ENCODE data around the gene INS.
"Not testable (repeated sequence)": the region's sequence is repeated elsewhere in the genome, so short reads cannot be mapped to it uniquely, and the experiment has no call there.

The INS gene

DNA sequence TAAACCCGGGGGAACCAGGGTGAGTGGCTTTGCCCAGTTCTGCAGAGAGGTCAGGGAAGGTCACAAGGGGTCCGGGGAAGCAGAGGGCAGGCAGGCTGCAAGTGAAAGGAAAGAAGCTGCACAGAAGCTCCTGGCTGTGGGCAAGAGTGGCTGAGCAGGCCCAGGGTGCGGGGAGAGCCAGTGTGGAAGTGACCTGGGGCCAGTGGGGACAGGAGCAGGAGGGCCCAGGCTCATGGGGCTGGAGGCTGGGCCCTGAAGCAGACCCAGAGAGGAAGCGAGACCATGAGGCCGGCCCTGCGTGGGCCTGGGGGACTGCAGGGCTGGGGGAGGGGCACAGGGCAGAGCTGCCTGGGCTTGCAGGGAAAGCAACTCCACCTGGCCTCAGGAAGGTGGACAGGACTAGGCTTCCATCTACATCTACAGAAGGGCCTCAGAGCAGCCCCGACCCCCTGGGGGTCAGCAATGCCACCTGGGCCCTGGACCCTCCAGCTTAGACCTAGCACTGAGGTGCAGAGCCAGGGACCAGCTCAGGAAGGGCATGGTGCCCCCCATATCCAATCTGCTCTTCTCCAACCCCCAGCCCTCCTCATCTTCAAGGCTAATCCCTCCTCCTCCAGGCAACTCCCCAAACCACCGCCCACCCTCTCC is 33.4 kb downstream of the INS start:
- Histone ChIP-seq H3K27me3 (ENCODE audit: control insufficient read depth in 5 of 5, insufficient read depth in 4 of 5, low read length in 5 of 5) (peaks cover 4 to 12% (median 10%) of the 10 kb centered on the region in 5 donors), H3K36me3 (ENCODE audit: control insufficient read depth in 5 of 5, insufficient read depth in 5 of 5, low read length in 5 of 5) (peaks cover 0 to 12% (median 5%) of the 10 kb centered on the region in 5 donors), H3K9ac (ENCODE audit: low read length in 5 of 5) (no peak overlapping the region), H3K9me3 (ENCODE audit: control insufficient read depth in 5 of 5, low read length in 5 of 5) (no peaks in the 10 kb centered on the region), H3K4me1 (ENCODE audit: control insufficient read depth in 5 of 5, insufficient read depth in 5 of 5, low read length in 5 of 5) (no peaks in the 10 kb centered on the region), H3K4me3 (ENCODE audit: low read depth in 1 of 5, low read length in 5 of 5) (no peak overlapping the region), H3K27ac (ENCODE audit: low read depth, low read length) (no peak overlapping the region)

GRCh38 chr11:2126520-2127085 is 34.4 kb downstream of the INS start:
- Histone ChIP-seq H3K4me3 (ENCODE audit: low read depth in 1 of 5, low read length in 5 of 5) (no peak overlapping the region), H3K9me3 (ENCODE audit: control insufficient read depth in 5 of 5, low read length in 5 of 5) (no peaks in the 10 kb centered on the region), H3K27me3 (ENCODE audit: control insufficient read depth in 5 of 5, insufficient read depth in 4 of 5, low read length in 5 of 5) (peaks cover 7 to 18% (median 8%) of the 10 kb centered on the region in 5 donors), H3K9ac (ENCODE audit: low read length in 5 of 5) (no peak overlapping the region), H3K27ac (ENCODE audit: low read depth, low read length) (no peak overlapping the region), H3K4me1 (ENCODE audit: control insufficient read depth in 5 of 5, insufficient read depth in 5 of 5, low read length in 5 of 5) (no peaks in the 10 kb centered on the region), H3K36me3 (ENCODE audit: control insufficient read depth in 5 of 5, insufficient read depth in 5 of 5, low read length in 5 of 5) (peaks cover 0 to 6% (median 5%) of the 10 kb centered on the region in 5 donors)

GRCh38 chr11:2124736-2125484 is 36.1 kb downstream of the INS start:
- not testable (repeated sequence) for H3K9me3 ChIP-seq (ENCODE audit: control insufficient read depth in 5 of 5, low read length in 5 of 5); H3K4me3 ChIP-seq (ENCODE audit: low read depth in 1 of 5, low read length in 5 of 5); H3K27ac ChIP-seq (ENCODE audit: low read depth, low read length); H3K36me3 ChIP-seq (ENCODE audit: control insufficient read depth in 5 of 5, insufficient read depth in 5 of 5, low read length in 5 of 5); H3K9ac ChIP-seq (ENCODE audit: low read length in 5 of 5); H3K4me1 ChIP-seq (ENCODE audit: control insufficient read depth in 5 of 5, insufficient read depth in 5 of 5, low read length in 5 of 5)
- peaks cover 17 to 31% (median 22%) of the 10 kb centered on the region in 5 donors for H3K27me3 ChIP-seq (ENCODE audit: control insufficient read depth in 5 of 5, insufficient read depth in 4 of 5, low read length in 5 of 5)

GRCh38 chr11:2123628-2123960 is 37.4 kb downstream of the INS start:
- H3K27ac ChIP-seq (ENCODE audit: low read depth, low read length) = no peak overlapping the region
- H3K4me3 ChIP-seq (ENCODE audit: low read depth in 1 of 5, low read length in 5 of 5) = no peak overlapping the region
- H3K36me3 ChIP-seq (ENCODE audit: control insufficient read depth in 5 of 5, insufficient read depth in 5 of 5, low read length in 5 of 5) = no peaks in the 10 kb centered on the region
- H3K9me3 ChIP-seq (ENCODE audit: control insufficient read depth in 5 of 5, low read length in 5 of 5) = no peaks in the 10 kb centered on the region
- H3K4me1 ChIP-seq (ENCODE audit: control insufficient read depth in 5 of 5, insufficient read depth in 5 of 5, low read length in 5 of 5) = no peaks in the 10 kb centered on the region
- peaks cover 15 to 32% (median 22%) of the 10 kb centered on the region in 5 donors for H3K27me3 ChIP-seq (ENCODE audit: control insufficient read depth in 5 of 5, insufficient read depth in 4 of 5, low read length in 5 of 5)
- H3K9ac ChIP-seq (ENCODE audit: low read length in 5 of 5) = no peak overlapping the region

GRCh38 chr11:2122907-2123627 is 37.9 kb downstream of the INS start:
- Histone ChIP-seq H3K27me3 (ENCODE audit: control insufficient read depth in 5 of 5, insufficient read depth in 4 of 5, low read length in 5 of 5) (peaks cover 15 to 32% (median 22%) of the 10 kb centered on the region in 5 donors), H3K4me3 (ENCODE audit: low read depth in 1 of 5, low read length in 5 of 5) (no peak overlapping the region), H3K4me1 (ENCODE audit: control insufficient read depth in 5 of 5, insufficient read depth in 5 of 5, low read length in 5 of 5) (no peaks in the 10 kb centered on the region), H3K9me3 (ENCODE audit: control insufficient read depth in 5 of 5, low read length in 5 of 5) (no peaks in the 10 kb centered on the region), H3K36me3 (ENCODE audit: control insufficient read depth in 5 of 5, insufficient read depth in 5 of 5, low read length in 5 of 5) (no peaks in the 10 kb centered on the region), H3K9ac (ENCODE audit: low read length in 5 of 5) (no peak overlapping the region), H3K27ac (ENCODE audit: low read depth, low read length) (no peak overlapping the region)

- Histone ChIP-seq H3K9ac (ENCODE audit: low read length in 5 of 5) (no peak overlapping the region), H3K9me3 (ENCODE audit: control insufficient read depth in 5 of 5, low read length in 5 of 5) (peaks cover 0 to 5% (median 2%) of the 10 kb centered on the region in 5 donors), H3K27me3 (ENCODE audit: control insufficient read depth in 5 of 5, insufficient read depth in 4 of 5, low read length in 5 of 5) (peaks cover 15 to 32% (median 22%) of the 10 kb centered on the region in 5 donors), H3K4me1 (ENCODE audit: control insufficient read depth in 5 of 5, insufficient read depth in 5 of 5, low read length in 5 of 5) (no peaks in the 10 kb centered on the region), H3K27ac (ENCODE audit: low read depth, low read length) (no peak overlapping the region), H3K4me3 (ENCODE audit: low read depth in 1 of 5, low read length in 5 of 5) (no peak overlapping the region), H3K36me3 (ENCODE audit: control insufficient read depth in 5 of 5, insufficient read depth in 5 of 5, low read length in 5 of 5) (no peaks in the 10 kb centered on the region)
These were observed 38.6 kb downstream of the INS start for GRCh38 chr11:2122222-2122906.

DNA sequence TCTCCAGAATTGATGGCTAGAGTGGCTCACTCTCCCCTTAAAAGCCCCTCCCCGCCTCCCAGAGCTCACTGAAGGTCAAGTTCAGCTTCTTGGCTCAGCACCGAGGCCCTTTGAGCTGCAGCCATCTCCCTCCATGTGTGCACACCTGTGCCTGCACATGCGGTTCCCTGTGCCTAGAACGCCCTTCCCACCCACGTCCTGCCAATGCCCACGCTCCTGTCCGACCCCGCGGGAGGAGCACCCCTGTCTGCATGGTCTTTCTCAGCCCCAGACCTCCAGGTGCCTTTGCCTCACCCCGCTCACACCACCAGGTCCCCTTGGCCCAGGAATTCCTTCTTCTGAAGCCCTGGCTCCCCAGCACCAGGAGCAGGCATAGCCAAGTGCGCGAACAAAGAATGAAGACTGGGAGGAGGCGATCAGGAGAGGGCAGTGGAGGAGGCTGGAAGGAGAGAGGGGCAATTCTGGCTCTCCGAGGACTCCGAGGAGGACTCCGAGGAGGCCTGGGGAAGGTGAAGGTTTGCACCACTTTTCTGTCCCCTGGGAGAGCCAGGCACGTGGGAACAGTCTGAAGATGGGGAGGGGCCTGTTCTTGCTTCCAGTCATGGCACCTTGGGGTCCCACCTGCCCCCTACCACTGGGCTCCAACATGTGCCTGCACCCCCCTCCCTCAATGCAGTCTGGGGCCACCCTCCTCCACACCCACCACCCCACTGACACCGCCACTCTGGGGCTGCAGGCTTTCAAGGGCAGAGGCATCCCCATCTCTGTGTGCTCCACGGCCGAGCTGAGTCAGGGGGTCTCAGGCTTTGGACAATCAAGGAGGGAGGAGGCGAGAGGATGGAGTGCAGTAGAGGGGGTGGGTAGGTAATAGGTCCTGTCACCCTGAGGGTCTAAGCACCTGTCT is 39.5 kb downstream of the INS start:
- Histone ChIP-seq H3K9ac (ENCODE audit: low read length in 5 of 5) (no peak overlapping the region), H3K9me3 (ENCODE audit: control insufficient read depth in 5 of 5, low read length in 5 of 5) (peaks cover 0 to 11% (median 5%) of the 10 kb centered on the region in 5 donors), H3K27me3 (ENCODE audit: control insufficient read depth in 5 of 5, insufficient read depth in 4 of 5, low read length in 5 of 5) (peaks cover 15 to 32% (median 22%) of the 10 kb centered on the region in 5 donors), H3K27ac (ENCODE audit: low read depth, low read length) (no peak overlapping the region), H3K4me3 (ENCODE audit: low read depth in 1 of 5, low read length in 5 of 5) (no peak overlapping the region), H3K4me1 (ENCODE audit: control insufficient read depth in 5 of 5, insufficient read depth in 5 of 5, low read length in 5 of 5) (no peaks in the 10 kb centered on the region), H3K36me3 (ENCODE audit: control insufficient read depth in 5 of 5, insufficient read depth in 5 of 5, low read length in 5 of 5) (no peaks in the 10 kb centered on the region)

DNA sequence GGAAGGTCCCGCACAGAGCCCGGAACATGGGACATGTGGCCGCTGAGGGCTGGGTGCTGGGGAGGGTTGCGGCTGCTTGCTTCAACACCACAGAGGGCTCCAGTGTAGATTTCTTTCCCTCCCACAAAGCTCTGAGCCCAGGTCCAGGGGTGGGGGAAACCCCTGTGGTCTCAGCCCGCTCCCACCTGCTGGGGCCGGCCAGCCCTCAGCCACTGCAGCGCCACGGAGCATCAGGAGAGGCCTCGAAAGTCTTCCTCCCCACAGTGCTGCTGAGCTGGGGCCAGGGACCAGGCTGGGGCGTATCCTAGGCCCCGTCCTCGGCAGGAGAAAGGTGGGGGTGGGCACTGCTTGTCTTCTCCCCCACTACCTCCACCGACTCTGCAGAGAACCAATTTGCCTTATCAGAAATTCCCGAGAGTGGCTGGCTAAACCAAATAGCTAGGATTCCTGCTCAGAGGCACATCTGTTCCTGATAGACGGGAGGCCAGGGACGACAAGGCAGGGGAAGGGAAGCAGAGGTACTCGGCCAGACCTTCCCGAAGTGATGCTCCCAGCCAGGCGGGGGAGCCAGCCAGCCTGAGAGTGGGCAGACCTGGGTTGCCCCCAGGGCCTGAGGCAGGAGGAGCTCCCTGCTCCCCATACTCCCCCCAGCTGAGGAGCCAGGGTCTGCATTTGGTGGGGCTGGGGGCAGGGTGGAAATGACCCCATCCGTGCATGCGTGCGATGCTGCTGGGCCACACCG is 40.5 kb downstream of the INS start:
- peaks cover 5 to 20% (median 13%) of the 10 kb centered on the region in 5 donors for H3K9me3 ChIP-seq (ENCODE audit: control insufficient read depth in 5 of 5, low read length in 5 of 5)
- H3K36me3 ChIP-seq (ENCODE audit: control insufficient read depth in 5 of 5, insufficient read depth in 5 of 5, low read length in 5 of 5) = no peaks in the 10 kb centered on the region
- H3K4me3 ChIP-seq (ENCODE audit: low read depth in 1 of 5, low read length in 5 of 5) = no peak overlapping the region
- peaks cover 15 to 32% (median 22%) of the 10 kb centered on the region in 5 donors for H3K27me3 ChIP-seq (ENCODE audit: control insufficient read depth in 5 of 5, insufficient read depth in 4 of 5, low read length in 5 of 5)
- no peak overlapping the region for H3K27ac ChIP-seq (ENCODE audit: low read depth, low read length)
- H3K4me1 ChIP-seq (ENCODE audit: control insufficient read depth in 5 of 5, insufficient read depth in 5 of 5, low read length in 5 of 5) = no peaks in the 10 kb centered on the region
- H3K9ac ChIP-seq (ENCODE audit: low read length in 5 of 5) = no peak overlapping the region
